ENCODE data around the gene TNFSF15.
A peak's percentile ranks its signal among the peaks of the same experiment; 100 is the strongest.

The TNFSF15 gene

DNA sequence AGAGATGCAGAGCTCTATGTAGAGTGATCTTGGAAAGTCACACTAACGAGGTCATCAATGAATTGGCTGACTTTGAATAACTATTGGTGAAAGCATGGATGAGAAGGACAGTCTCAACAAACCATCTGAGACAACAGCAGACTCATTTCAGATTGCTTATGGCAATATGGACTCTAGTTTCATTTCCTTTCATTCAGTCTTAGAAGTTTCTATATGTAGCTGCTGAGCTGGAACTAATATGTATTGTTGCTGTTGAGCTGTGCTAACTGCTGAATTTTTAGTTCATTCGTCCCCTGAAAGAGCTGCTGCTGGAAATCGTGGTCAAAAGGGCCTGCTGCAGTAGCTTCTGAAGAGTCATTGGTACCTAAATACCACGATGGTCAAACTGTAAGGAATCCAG, 31.3 kb downstream of the TNFSF15 start:
- Histone ChIP-seq H3K4me3 (ENCODE audit: low read length) (peak overlapping the region; percentile 33; the same call in 1 of the 2 replicates), H3K79me2 (ENCODE audit: low read length) (no peaks in the 10 kb centered on the region), H3K9ac (ENCODE audit: low read length) (no peak overlapping the region), H4K20me1 (ENCODE audit: insufficient read depth, low read length) (no peaks in the 10 kb centered on the region), H3K27me3 (ENCODE audit: low read depth, low read length) (peaks cover 58% of the 10 kb centered on the region), H3K27ac (ENCODE audit: low read length) (no peak overlapping the region), H3K4me1 (ENCODE audit: low read length) (peaks cover 28% of the 10 kb centered on the region), H3K36me3 (replicated peaks; ENCODE audit: low read depth, low read length) (no peaks in the 10 kb centered on the region), H3K9me3 (ENCODE audit: insufficient read depth, low read length) (no peaks in the 10 kb centered on the region), H3K4me2 (ENCODE audit: low read length) (peak overlapping the region; percentile 70), H2AFZ (ENCODE audit: low read depth, low read length) (no peak overlapping the region)
- 0 out of 2 replicates have a peak, but pooled peaks have one; percentile 34 for TF ChIP-seq EZH2phosphoT487 (IDR thresholded peaks at IDR 0.05; ENCODE audit: low read depth)
- TF ChIP-seq, protein P1, sequence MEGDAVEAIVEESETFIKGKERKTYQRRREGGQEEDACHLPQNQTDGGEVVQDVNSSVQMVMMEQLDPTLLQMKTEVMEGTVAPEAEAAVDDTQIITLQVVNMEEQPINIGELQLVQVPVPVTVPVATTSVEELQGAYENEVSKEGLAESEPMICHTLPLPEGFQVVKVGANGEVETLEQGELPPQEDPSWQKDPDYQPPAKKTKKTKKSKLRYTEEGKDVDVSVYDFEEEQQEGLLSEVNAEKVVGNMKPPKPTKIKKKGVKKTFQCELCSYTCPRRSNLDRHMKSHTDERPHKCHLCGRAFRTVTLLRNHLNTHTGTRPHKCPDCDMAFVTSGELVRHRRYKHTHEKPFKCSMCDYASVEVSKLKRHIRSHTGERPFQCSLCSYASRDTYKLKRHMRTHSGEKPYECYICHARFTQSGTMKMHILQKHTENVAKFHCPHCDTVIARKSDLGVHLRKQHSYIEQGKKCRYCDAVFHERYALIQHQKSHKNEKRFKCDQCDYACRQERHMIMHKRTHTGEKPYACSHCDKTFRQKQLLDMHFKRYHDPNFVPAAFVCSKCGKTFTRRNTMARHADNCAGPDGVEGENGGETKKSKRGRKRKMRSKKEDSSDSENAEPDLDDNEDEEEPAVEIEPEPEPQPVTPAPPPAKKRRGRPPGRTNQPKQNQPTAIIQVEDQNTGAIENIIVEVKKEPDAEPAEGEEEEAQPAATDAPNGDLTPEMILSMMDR (IDR thresholded peaks at IDR 0.05; ENCODE audit: low read depth, low read length), result no peak

DNA sequence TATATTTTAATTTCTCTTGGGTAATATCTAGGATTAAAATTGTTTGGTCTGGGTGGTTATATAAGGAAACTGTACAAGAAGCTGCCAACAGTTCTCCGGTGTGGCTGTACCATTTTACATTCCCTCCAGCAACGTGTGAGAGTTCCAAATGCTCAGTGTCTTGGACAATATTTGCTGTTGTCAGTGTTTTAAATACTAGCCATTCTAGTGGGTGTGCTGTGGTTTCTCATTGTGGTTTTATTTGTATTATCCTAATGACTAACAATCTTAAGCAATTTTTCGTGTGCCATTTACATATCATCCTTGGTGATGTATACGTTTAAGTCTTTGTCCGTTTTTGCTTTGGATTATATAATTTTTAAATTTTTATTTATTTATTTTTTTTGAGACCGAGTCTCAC, 34.0 kb downstream of the TNFSF15 start:
- Histone ChIP-seq H3K27ac (ENCODE audit: low read length) (no peak overlapping the region), H3K4me2 (ENCODE audit: low read length) (no peak overlapping the region), H3K9me3 (ENCODE audit: insufficient read depth, low read length) (no peaks in the 10 kb centered on the region), H2AFZ (ENCODE audit: low read depth, low read length) (no peak overlapping the region), H4K20me1 (ENCODE audit: insufficient read depth, low read length) (no peaks in the 10 kb centered on the region), H3K79me2 (ENCODE audit: low read length) (no peaks in the 10 kb centered on the region), H3K36me3 (replicated peaks; ENCODE audit: low read depth, low read length) (no peaks in the 10 kb centered on the region), H3K9ac (ENCODE audit: low read length) (no peak overlapping the region), H3K4me3 (ENCODE audit: low read length) (no peak overlapping the region), H3K4me1 (ENCODE audit: low read length) (peaks cover 25% of the 10 kb centered on the region), H3K27me3 (ENCODE audit: low read depth, low read length) (peaks cover 56% of the 10 kb centered on the region)
- TF ChIP-seq, protein P1 (IDR thresholded peaks at IDR 0.05; ENCODE audit: low read depth, low read length), result no peak
- no peak for TF ChIP-seq EZH2phosphoT487 (IDR thresholded peaks at IDR 0.05; ENCODE audit: low read depth)

DNA sequence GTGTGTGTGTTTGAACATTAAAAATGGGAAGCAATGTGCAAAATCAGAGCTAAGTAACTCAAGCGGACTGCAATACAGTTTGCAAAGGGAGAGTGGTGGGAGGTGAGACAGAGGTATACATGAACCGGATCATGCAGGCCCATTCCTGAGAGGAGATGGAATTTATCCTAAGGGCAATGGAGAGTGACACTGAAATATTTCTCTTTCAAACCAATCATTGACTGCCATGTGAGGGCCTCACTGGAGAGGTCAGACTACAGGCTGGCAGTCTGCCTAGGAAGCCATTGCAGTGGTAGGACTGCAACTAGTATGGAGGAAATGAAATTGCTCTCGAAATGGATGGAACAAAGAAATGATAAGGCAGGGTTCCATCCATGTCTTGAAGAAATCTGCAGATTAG, 34.8 kb downstream of the TNFSF15 start:
- no peaks in the 10 kb centered on the region for H3K9me3 ChIP-seq (ENCODE audit: insufficient read depth, low read length)
- peaks cover 25% of the 10 kb centered on the region for H3K4me1 ChIP-seq (ENCODE audit: low read length)
- no peaks in the 10 kb centered on the region for H4K20me1 ChIP-seq (ENCODE audit: insufficient read depth, low read length)
- H3K36me3 ChIP-seq (replicated peaks; ENCODE audit: low read depth, low read length), result no peaks in the 10 kb centered on the region
- H3K79me2 ChIP-seq (ENCODE audit: low read length), result no peaks in the 10 kb centered on the region
- no peak overlapping the region for H2AFZ ChIP-seq (ENCODE audit: low read depth, low read length)
- no peak for TF ChIP-seq EZH2phosphoT487 (IDR thresholded peaks at IDR 0.05; ENCODE audit: low read depth)
- TF ChIP-seq, protein P1 (IDR thresholded peaks at IDR 0.05; ENCODE audit: low read depth, low read length), result no peak
- H3K4me2 ChIP-seq (ENCODE audit: low read length), result no peak overlapping the region
- H3K4me3 ChIP-seq (ENCODE audit: low read length), result no peak overlapping the region
- H3K9ac ChIP-seq (ENCODE audit: low read length), result no peak overlapping the region
- H3K27me3 ChIP-seq (ENCODE audit: low read depth, low read length), result peaks cover 52% of the 10 kb centered on the region
- H3K27ac ChIP-seq (ENCODE audit: low read length), result no peak overlapping the region

DNA sequence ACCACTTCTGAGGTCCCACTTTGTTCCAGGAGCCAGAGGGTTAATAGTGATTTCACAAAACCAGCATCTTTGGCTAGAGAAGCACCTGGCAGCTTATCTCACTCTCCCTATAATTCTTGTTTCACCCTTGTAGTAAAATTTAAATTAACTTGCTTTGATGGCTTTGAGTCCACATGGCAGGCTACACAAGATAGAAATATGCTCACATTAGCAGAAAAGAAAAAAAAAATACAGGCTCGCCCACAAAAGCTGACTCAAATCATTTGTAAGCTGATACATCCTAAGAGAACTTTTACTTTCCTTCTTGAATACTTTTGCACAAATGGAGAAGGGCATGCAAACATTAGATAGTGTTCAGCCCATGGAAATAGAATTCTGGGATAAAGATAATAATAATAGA, 36.2 kb downstream of the TNFSF15 start:
- H2AFZ ChIP-seq (ENCODE audit: low read depth, low read length), result no peak overlapping the region
- no peaks in the 10 kb centered on the region for H3K79me2 ChIP-seq (ENCODE audit: low read length)
- peaks cover 46% of the 10 kb centered on the region for H3K27me3 ChIP-seq (ENCODE audit: low read depth, low read length)
- TF ChIP-seq EZH2phosphoT487 (IDR thresholded peaks at IDR 0.05; ENCODE audit: low read depth), result no peak
- TF ChIP-seq, protein P1 (IDR thresholded peaks at IDR 0.05; ENCODE audit: low read depth, low read length), result no peak
- no peaks in the 10 kb centered on the region for H3K36me3 ChIP-seq (replicated peaks; ENCODE audit: low read depth, low read length)
- peaks cover 19% of the 10 kb centered on the region for H3K4me1 ChIP-seq (ENCODE audit: low read length)
- H3K9ac ChIP-seq (ENCODE audit: low read length), result no peak overlapping the region
- no peaks in the 10 kb centered on the region for H4K20me1 ChIP-seq (ENCODE audit: insufficient read depth, low read length)
- H3K4me2 ChIP-seq (ENCODE audit: low read length), result no peak overlapping the region
- no peak overlapping the region for H3K27ac ChIP-seq (ENCODE audit: low read length)
- H3K4me3 ChIP-seq (ENCODE audit: low read length), result no peak overlapping the region
- H3K9me3 ChIP-seq (ENCODE audit: insufficient read depth, low read length), result no peaks in the 10 kb centered on the region
